ENCODE results near the gene CARD11. TPM values are rescaled to one million over a fixed set of nuclear protein-coding genes. Genes with fewer than 3 reads are reported as not detected.

Gene CARD11
- total RNA-seq, 4 donors from 2014 or later = 0.26 to 2.0 (median 0.70) TPM

DNA sequence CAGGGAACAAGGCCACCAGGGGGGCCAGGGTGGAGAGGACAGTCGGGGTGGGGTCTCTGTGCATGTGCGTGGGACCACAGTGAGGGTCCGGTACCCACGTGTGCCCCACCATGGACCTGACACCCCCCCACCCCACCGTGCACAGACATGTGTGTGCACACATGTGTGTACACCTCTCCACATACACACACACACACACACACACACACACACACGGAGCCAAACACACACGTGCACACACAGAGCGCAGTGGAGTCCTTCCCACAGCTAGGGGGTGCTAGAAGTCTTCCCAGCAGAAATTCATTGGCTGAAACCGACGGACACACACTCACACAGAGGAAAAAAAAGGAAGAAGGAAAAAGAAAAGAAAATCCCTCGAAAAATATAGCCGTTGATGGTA lies 156.8 kb downstream of the CARD11 start:
- H3K4me3 ChIP-seq = no peak overlapping the region
- no peak for TF ChIP-seq POLR2AphosphoS5 (IDR thresholded peaks at IDR 0.05)
- no peak for TF ChIP-seq EP300 (IDR thresholded peaks at IDR 0.05)
- no peak for TF ChIP-seq POLR2A (IDR thresholded peaks at IDR 0.05; ENCODE audit: low read depth)
- TF ChIP-seq, protein P1, sequence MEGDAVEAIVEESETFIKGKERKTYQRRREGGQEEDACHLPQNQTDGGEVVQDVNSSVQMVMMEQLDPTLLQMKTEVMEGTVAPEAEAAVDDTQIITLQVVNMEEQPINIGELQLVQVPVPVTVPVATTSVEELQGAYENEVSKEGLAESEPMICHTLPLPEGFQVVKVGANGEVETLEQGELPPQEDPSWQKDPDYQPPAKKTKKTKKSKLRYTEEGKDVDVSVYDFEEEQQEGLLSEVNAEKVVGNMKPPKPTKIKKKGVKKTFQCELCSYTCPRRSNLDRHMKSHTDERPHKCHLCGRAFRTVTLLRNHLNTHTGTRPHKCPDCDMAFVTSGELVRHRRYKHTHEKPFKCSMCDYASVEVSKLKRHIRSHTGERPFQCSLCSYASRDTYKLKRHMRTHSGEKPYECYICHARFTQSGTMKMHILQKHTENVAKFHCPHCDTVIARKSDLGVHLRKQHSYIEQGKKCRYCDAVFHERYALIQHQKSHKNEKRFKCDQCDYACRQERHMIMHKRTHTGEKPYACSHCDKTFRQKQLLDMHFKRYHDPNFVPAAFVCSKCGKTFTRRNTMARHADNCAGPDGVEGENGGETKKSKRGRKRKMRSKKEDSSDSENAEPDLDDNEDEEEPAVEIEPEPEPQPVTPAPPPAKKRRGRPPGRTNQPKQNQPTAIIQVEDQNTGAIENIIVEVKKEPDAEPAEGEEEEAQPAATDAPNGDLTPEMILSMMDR (IDR thresholded peaks at IDR 0.05) = peak; percentile 39 to 57 (median 52)
- intact Hi-C loops (cut with DNase I) = no loop called here
- H3K36me3 ChIP-seq = no peaks in the 10 kb centered on the region
- no peaks in the 10 kb centered on the region for H3K4me1 ChIP-seq
- WGBS = 10% methylated on average over 7 of the region's 12 CpGs
- no peak overlapping the region for H3K27ac ChIP-seq (replicated peaks in 1 of 4)
- H3K27me3 ChIP-seq = peaks cover 0 to 28% (median 0%) of the 10 kb centered on the region in 4 donors
- no peak for DNase-seq (ENCODE audit: extremely low spot score)
- no peaks in the 10 kb centered on the region for H3K9me3 ChIP-seq

DNA sequence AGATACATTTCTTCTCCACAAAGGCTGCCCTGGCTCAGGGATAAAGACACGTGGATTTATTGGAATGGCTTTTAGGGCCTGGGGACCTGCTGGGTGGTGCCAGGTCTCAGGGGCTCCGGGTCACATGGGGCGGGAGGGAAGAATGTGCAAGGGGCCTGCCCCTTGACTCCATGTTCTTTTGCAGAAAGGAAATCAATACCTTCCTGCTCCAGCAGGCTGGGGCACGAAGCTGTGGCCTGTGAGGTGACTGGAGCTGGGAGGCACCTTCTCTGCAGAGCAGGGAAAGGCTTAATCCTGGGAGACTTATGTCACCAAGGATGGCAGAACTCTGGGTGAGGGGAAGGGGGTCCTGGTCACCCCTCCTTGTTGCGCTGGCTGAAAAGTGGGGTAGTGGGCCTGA lies 157.3 kb downstream of the CARD11 start:
- WGBS = 68% methylated on average over 5 of the region's 5 CpGs
- no peaks in the 10 kb centered on the region for H3K9me3 ChIP-seq
- H3K27me3 ChIP-seq = peaks cover 0 to 25% (median 0%) of the 10 kb centered on the region in 4 donors
- H3K4me3 ChIP-seq = no peak overlapping the region
- no peaks in the 10 kb centered on the region for H3K36me3 ChIP-seq
- no peak overlapping the region for H3K27ac ChIP-seq (replicated peaks in 1 of 4)
- TF ChIP-seq, protein P1 (IDR thresholded peaks at IDR 0.05) = no peak
- no peaks in the 10 kb centered on the region for H3K4me1 ChIP-seq
- DNase-seq (ENCODE audit: extremely low spot score) = no peak
- intact Hi-C loops (cut with DNase I) = no loop called here

DNA sequence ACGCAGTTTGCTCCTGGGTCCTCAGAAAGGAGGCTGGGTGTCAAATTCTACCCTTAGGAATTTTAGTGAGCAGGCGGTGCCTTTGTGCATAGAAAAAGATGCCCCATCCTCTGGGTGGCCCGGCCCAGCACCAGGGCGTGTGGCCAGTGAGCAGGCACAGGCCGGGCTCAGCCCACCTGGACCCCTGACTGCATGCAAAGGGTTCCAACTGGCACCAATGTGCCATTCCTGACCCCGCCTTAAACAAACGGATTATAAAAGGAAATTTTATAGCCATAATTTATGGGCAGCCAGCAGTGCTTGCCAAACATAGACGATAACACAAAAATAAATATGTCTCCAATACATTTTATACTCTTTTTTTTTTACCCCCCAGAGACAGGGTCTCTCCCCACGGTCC lies 159.5 kb downstream of the CARD11 start:
- Histone ChIP-seq H3K36me3 (no peaks in the 10 kb centered on the region), H3K4me1 (no peaks in the 10 kb centered on the region), H3K4me3 (no peak overlapping the region), H3K27ac (replicated peaks in 1 of 4) (no peak overlapping the region), H3K9me3 (no peaks in the 10 kb centered on the region), H3K27me3 (peaks cover 0 to 25% (median 0%) of the 10 kb centered on the region in 4 donors)
- intact Hi-C loops (cut with DNase I) = no loop called here
- no peak for TF ChIP-seq EP300 (IDR thresholded peaks at IDR 0.05)
- TF ChIP-seq POLR2A (IDR thresholded peaks at IDR 0.05; ENCODE audit: low read depth) = no peak
- TF ChIP-seq, protein P1 (IDR thresholded peaks at IDR 0.05) = no peak
- TF ChIP-seq POLR2AphosphoS5 (IDR thresholded peaks at IDR 0.05) = no peak
- no peak for DNase-seq (ENCODE audit: extremely low spot score)
- 71% methylated on average over 9 of the region's 9 CpGs for WGBS

DNA sequence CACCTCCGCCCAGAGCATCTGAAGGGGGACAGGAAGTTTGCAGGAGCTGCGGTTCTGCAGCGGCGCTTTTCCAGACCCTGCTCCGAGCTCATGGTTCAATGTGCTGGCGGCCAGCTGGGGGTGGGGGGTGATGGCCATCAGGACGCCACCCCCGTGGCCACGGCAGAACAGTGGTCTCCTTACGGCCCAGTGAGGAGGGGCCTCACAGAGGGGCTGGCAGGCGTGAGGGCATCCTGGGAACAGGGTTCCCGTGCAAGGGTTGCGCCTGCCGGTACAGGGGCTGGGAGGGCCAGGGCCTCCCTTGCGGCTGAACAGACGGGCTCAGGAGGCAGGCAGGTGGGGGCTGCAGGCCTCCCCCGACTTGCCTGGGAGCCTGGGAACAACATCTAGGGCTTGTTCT lies 160.6 kb downstream of the CARD11 start:
- Histone ChIP-seq H3K4me1 (no peaks in the 10 kb centered on the region), H3K4me3 (no peak overlapping the region), H3K27ac (replicated peaks in 1 of 4) (no peak overlapping the region), H3K27me3 (peaks cover 0 to 25% (median 0%) of the 10 kb centered on the region in 4 donors), H3K9me3 (no peaks in the 10 kb centered on the region), H3K36me3 (no peaks in the 10 kb centered on the region)
- 83% methylated on average over 6 of the region's 17 CpGs for WGBS
- DNase-seq (ENCODE audit: extremely low spot score) = no peak
- TF ChIP-seq POLR2AphosphoS5 (IDR thresholded peaks at IDR 0.05) (no peak), EP300 (IDR thresholded peaks at IDR 0.05) (no peak), POLR2A (IDR thresholded peaks at IDR 0.05; ENCODE audit: low read depth) (no peak)
- TF ChIP-seq, protein P1 (IDR thresholded peaks at IDR 0.05) = no peak
- intact Hi-C loops (cut with DNase I) = no loop called here

DNA sequence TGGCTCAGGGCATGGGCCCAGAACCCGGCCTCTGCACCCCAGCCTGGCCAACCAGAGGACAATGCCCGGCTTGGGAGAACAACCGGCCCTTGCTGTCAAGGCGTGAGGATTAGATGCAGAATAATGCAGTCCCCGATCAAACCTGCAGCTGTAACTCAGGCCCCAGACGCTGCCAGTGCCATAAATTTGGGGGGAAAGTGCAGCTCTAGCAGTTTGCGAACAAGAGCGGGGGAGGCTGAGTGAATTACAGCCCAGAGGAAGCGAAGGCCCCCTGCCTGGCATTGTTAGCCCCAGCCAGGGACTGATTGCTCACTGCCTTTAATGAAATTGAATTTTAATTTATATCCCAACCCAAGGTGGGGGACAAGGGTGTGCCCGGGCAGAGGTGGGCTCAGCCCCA lies 161.6 kb downstream of the CARD11 start:
- Histone ChIP-seq H3K27me3 (peaks cover 0 to 25% (median 0%) of the 10 kb centered on the region in 4 donors), H3K4me3 (no peak overlapping the region), H3K27ac (replicated peaks in 1 of 4) (no peak overlapping the region), H3K4me1 (no peaks in the 10 kb centered on the region), H3K36me3 (no peaks in the 10 kb centered on the region), H3K9me3 (no peaks in the 10 kb centered on the region)
- intact Hi-C loops (cut with DNase I) = no loop called here
- no peak for TF ChIP-seq EP300 (IDR thresholded peaks at IDR 0.05)
- TF ChIP-seq POLR2AphosphoS5 (IDR thresholded peaks at IDR 0.05) = no peak
- no peak for TF ChIP-seq POLR2A (IDR thresholded peaks at IDR 0.05; ENCODE audit: low read depth)
- TF ChIP-seq, protein P1 (IDR thresholded peaks at IDR 0.05) = no peak
- 85% methylated on average over 8 of the region's 10 CpGs for WGBS
- DNase-seq (ENCODE audit: extremely low spot score) = no peak

Measured in esophagus muscularis mucosa (tissue), 4 donors.